Activated CD4-positive, alpha-beta T cell treated with anti-CD3 and anti-CD28 coated beads, Interleukin-2, amount 50 U/mL, for 48 hours (primary cell): ENCODE data around the gene ITGA8.
"Not testable (repeated sequence)": the region's sequence is repeated elsewhere in the genome, so short reads cannot be mapped to it uniquely, and the experiment has no call there.

ENCODE experiments used
- DNase-seq, 2 experiments: peaks; one replicate each; pipeline ENCODE4 v3.0.0-alpha.2; 2020

The ITGA8 gene

GRCh38 chr10:15545884-15546283 lies 173.8 kb downstream of the ITGA8 start:
- no peak for DNase-seq

- DNase-seq: no peak
Measured at GRCh38 chr10:15545266-15545665, 174.5 kb downstream of the ITGA8 start.

DNA sequence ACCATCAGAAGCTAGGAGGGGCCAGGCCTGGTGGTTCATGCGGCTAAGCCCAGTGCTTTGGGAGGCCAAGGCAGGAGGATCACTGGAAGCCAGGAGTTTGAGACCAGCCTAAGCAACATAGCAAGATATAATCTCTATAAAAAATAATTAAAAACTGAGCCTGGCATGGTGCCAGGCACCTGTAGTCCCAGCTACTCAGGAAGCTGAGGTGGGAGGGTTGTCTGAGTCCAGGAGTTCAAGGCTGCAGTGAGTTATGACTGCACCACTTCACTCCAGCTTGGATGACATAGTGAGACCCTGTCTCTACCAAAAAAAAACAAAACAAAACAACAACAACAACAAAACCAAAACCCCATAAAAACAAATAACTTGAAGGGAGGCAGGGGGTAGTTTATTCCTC lies 175.7 kb downstream of the ITGA8 start:
- no peak for DNase-seq

GRCh38 chr10:15542817-15543216 lies 176.9 kb downstream of the ITGA8 start:
- no peak for DNase-seq

DNA sequence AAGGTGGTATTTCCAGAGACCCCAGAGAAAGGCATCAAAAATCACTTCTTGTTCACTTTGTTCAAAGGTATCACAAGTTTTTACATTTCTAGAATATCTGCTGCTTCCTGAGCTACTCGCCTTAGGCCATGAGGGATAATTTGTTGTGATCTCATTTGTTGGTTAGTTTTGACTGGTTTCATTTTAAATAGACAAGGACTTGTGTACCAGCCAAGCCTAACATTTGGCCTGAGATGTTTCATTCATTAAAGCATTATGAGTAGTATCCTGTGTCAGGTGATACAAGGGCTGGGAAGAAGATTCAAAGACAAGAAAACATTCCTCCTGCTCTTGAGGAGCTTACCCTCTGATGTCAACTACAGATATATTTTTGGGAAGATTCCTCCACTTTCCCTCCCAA lies 178.3 kb downstream of the ITGA8 start:
- no peak for DNase-seq

DNA sequence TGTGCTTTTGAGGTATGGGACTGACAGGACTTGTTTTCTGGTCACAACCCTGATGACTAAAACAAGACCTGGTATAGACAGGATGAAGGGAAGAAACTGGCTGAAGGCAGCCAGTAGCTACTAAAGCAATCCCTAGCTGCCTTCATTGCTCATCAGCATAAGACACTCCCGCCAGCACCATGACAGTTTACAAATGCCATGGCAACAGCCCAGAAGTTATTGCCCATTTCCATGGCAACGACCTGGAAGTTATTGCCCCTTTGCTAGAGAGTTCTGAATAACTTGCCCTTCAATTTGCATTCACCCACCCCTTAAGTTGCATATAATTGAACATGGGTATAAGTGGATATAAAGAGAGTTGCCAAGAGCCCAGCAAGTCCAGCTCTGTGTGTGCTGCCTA lies 179.0 kb downstream of the ITGA8 start:
- DNase-seq: no peak

- DNase-seq: no peak
Measured at GRCh38 chr10:15539262-15539661, 180.5 kb downstream of the ITGA8 start.

- not testable (repeated sequence) for DNase-seq
Measured at GRCh38 chr10:15534928-15535538, 184.7 kb downstream of the ITGA8 start.

GRCh38 chr10:15531927-15532722 lies 187.6 kb downstream of the ITGA8 start:
- DNase-seq: no peak

GRCh38 chr10:15528859-15529239 lies 190.9 kb downstream of the ITGA8 start:
- no peak for DNase-seq

- no peak for DNase-seq
Measured at GRCh38 chr10:15526754-15527153, 193.0 kb downstream of the ITGA8 start.

DNA sequence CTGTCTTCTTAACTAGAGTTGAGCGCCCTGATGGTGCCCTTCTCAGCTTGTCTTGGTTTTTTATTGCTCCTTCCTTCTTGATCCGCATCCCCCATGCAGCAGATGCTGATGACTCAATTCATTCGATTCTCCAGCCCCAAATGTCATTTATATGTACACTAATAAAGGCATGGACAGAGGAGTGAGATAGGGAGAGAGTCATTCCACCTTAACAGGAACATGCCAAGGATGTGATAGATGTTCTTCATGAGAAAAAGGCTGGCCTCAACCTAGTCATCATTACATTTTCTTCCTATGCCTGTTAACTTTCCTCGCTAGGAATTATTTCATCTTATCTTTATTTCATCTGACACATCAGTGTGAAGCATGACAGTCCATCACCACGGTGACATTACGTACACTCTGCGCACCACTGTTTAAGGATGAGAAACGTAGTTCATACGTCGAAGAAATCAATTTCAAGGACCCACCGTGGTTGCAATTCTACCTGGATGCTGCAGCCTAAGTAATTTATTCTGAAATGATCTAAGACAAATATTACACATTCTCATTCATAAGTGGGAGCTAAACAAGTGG lies 198.3 kb downstream of the ITGA8 start:
- no peak for DNase-seq

GRCh38 chr10:15518250-15518649 lies 201.5 kb downstream of the ITGA8 start:
- DNase-seq: no peak

DNA sequence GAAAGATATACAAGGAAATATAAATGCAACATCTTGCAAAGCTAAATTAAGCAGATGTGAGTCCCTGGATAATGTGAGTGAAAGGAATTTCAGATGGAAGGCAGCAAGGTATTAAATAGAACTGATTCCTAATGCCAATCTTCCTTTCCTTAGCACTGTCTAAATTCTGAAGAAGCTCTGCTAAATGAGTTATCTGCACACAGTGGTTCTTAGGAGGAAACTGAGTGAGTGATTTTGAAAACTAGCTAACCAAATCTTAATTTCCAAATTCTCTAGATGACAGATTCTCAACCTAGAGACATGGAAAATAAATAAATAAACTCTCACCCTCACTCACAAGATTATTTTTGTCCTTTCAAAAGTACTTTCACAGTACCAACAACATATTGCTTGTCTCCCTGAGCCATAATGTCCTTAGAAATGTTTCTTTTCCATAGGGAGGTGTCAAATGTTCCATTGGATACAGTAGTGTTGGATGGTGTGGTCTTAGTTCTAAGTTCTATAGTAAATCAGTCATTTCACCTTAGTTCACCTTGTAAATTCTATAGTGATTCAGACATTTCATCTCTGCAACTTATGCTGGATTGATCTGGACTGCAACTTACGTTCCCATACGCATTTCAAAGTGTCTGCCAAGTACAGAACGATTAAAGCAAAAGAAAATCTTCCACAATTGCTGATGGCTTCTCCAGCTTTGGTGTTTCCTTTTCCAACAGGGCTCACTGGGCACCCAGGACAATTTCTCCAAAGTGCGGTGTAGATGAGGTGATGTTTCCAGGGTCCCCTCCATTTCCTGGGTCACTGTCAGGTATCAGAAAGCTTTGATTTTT lies 203.3 kb downstream of the ITGA8 start:
- DNase-seq: no peak

- DNase-seq: no peak
Measured at GRCh38 chr10:15515202-15515601, 204.5 kb downstream of the ITGA8 start.

GRCh38 chr10:15510963-15511362 lies 208.8 kb downstream of the ITGA8 start:
- no peak for DNase-seq

DNA sequence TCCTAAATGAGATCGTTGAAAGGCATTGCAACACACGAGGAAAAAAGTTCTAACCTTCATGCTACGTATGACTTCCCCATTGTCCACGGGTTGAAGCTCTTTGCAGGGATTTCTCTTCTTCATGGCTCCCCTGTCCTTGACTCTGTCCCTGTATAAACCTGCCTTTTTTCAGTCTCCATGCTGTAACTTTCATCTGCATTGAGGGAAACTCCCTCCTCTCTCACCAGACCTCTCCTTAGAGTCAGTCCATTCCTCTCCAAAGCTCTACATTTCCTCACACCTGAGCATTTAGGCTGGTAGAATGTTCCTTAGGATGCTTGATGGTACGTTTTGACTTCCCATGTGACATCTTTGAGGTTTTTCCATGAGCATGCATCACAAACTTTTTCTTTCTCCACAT lies 214.4 kb downstream of the ITGA8 start:
- DNase-seq: no peak

DNA sequence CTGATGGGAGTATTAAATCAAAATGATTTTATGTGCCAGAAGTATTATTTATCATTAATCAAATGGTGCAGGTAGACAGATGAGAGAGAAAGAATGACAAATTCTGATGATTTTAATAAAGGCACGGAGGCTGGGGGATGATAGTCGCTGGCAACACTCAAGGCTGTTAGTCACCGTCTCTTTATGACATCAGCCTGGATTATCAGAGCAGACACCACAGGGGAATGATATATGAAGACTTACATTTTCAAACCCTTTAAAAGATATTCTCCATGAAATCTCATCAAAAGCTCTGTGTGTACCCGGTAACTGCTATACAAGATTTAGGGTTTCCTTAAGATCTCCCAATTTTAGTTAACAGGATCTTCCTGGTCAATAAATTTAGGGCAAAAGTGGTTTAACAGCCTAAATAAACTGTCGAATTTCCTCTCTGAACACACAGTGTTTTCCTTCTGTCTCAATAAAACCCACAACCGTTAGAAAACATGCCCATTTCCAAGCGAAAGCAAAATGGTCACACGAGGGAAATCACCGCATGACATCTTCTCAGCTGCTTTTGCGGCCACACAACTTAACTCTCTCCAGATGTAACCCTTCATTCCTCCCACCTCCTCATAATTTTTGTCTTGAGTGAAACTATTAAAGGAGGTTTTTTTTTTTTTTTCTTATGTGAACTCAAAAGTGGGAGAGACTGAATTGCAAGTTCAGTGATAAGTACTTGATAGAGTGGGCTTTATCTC lies 215.5 kb downstream of the ITGA8 start:
- DNase-seq: no peak

DNA sequence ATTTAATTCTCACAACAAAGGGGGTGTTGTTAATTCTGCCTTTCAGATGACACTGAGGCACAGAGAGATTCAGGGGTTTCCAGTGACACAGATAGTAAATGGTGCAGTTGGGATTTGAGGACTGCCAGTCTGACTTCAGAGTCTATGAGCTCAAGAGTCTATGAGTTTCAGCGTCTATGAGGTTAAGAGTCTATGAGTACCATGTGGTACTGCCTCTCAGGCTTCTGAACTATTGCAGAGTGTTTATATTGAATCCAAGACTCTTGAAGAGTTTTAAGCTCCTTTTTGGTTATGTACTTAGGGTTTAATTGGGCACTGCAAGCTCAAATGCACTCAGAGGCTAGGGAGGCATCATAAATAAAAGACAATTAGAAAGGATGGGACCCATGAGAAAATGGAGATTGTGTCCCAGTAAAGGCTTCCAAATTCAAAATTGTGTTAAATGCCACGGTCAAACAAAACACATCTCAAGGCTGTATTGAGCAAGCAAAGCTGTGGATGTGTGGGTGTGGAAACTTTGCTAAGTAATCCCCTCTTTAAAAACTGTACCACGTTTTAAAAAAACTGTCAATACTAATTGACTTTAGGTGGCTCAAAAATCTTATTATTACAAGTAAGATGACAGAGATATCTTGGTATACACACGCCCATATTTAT lies 224.7 kb downstream of the ITGA8 start:
- no peak for DNase-seq

- no peak for DNase-seq
Measured at GRCh38 chr10:15491856-15492642, 227.7 kb downstream of the ITGA8 start.

DNA sequence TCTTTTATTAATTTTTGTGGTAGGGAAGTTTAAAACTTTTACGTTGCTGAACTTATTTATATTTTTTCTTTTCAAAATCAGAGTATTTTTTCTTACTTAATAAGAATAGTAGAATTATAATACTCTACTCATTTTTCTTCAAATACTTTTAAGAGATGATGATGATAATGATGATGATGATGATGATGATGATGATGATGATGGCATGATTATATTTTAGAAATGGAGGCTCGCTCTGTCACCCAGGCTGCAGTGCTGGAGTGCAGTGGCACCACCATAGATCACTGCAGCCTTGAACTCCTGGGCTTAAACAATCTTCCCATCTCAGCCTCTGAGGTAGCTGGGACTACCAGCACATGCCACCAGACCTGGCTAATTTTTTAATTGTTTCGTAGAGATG lies 230.3 kb downstream of the ITGA8 start:
- DNase-seq: no peak
